GM19238 (cell line): Measurements from ENCODE around the gene TMEM219.

Experiments
- DNase-seq: peaks from one replicate; pipeline ENCODE4 v3.0.0; 2011; ENCODE audit warnings: low spot score; ENCODE audit not compliant: insufficient read length

The TMEM219 gene

GRCh38 chr16:29978564-29979270 lies 16.8 kb downstream of the TMEM219 start:
- DNase-seq: no peak

GRCh38 chr16:29982560-29983419 lies 20.9 kb downstream of the TMEM219 start:
- no peak for DNase-seq

- no peak for DNase-seq
Observed at GRCh38 chr16:29983420-29984136, 21.7 kb downstream of the TMEM219 start.

- DNase-seq: no peak
Observed at GRCh38 chr16:29984137-29984763, 22.4 kb downstream of the TMEM219 start.

- DNase-seq: no peak
Observed at GRCh38 chr16:29984764-29985147, 22.9 kb downstream of the TMEM219 start.

- DNase-seq: no peak
Observed at GRCh38 chr16:29985271-29985811, 23.5 kb downstream of the TMEM219 start.

- DNase-seq: no peak
Observed at GRCh38 chr16:29986231-29986630, 24.4 kb downstream of the TMEM219 start.

- no peak for DNase-seq
Observed at GRCh38 chr16:29986931-29987330, 25.1 kb downstream of the TMEM219 start.

GRCh38 chr16:29987371-29988085 lies 25.6 kb downstream of the TMEM219 start:
- DNase-seq: no peak

GRCh38 chr16:29988346-29989075 lies 26.6 kb downstream of the TMEM219 start:
- DNase-seq: no peak

GRCh38 chr16:29989111-29989858 lies 27.4 kb downstream of the TMEM219 start:
- DNase-seq: no peak

- no peak for DNase-seq
Observed at GRCh38 chr16:29990034-29990433, 28.2 kb downstream of the TMEM219 start.

GRCh38 chr16:29990883-29991570 lies 29.1 kb downstream of the TMEM219 start:
- DNase-seq: no peak

- no peak for DNase-seq
Observed at GRCh38 chr16:29991571-29991904, 29.7 kb downstream of the TMEM219 start.

- no peak for DNase-seq
Observed at GRCh38 chr16:29992344-29992967, 30.6 kb downstream of the TMEM219 start.

GRCh38 chr16:29993191-29993902 lies 31.5 kb downstream of the TMEM219 start:
- no peak for DNase-seq

GRCh38 chr16:29993903-29994599 lies 32.2 kb downstream of the TMEM219 start:
- DNase-seq: no peak
